ENCODE data around the gene GOLGA6D.
"Not testable (repeated sequence)": the region's sequence is repeated elsewhere in the genome, so short reads cannot be mapped to it uniquely, and the experiment has no call there.

GOLGA6D gene, protein sequence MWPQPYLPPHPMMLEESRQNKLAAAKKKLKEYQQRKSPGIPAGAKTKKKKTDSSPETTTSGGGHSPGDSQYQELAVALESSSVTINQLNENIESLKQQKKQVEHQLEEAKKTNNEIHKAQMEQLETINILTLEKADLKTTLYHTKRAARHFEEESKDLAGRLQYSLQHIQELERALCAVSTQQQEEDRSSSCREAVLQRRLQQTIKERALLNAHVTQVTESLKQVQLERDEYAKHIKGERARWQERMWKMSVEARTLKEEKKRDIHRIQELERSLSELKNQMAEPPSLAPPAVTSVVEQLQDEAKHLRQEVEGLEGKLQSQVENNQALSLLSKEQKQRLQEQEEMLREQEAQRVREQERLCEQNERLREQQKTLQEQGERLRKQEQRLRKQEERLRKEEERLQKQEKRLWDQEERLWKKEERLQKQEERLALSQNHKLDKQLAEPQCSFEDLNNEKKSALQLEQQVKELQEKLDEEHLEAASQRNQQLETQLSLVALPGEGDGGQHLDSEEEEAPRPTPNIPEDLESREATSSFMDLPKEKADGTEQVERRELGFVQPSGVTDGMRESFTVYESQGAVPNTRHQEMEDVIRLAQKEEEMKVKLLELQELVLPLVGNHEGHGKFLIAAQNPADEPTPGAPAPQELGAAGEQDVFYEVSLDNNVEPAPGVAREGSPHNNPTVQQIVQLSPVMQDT

DNA sequence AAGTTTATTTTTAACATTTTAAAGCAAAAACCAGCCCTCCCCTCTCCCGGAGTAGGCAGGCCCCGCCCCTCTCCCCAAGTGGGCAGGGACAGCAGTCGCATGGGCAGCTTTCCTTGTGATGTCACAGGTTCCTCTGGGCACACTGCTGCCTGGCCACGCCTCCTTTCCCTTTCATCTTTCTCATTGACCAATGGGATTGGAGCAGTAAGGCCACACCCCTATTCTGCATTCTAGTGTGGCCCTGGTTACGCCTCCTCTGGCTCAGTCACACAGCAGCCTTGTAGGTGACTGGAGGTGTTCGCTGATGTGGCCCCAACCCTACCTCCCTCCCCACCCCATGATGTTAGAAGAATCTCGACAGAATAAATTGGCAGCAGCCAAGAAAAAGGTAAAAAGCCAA is at the start of gene GOLGA6D:
GOLGA6D (plus strand) TSS at position 264 of the 400 bp plus-strand sequence; CDS start at position 305, 41 bp downstream.
- not testable (repeated sequence) for DNase-seq (ENCODE audit: low spot score)

DNA sequence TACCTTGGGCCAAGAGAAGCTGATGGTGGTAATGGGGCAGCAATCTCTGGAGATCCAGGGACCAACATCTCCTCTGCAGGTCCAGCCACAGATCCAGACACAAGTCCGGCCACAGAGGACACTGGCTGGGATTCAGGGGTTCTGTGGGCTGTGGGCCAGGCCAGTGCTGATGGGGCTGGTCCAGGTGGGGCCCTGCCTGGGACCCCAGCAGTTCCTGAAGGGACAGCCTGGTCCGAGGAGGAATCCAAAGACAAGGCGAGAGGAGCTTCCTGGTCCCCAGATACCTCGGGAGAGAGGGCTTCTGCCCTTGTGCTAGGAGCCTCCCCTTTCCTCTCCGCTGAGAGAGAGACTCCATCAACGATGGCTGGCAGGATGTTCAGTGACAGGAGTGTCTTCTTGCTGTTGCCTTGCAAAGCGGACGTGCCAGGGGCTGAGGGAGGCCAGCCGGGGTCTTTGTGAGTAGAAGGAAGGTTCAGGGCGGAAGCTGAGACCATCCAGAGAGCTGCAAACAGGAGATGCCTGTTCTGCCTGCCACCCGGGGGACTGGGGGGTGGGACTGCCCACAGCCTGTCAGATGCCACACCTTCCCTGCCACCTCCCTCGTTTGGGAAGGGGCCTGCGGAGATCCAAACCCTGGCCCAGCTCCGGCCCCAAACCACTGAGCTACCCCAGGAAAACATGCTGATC is 49.0 kb upstream of the GOLGA6D start:
- peak; percentile 4 for DNase-seq (ENCODE audit: low spot score)
- TF ChIP-seq, protein P1, sequence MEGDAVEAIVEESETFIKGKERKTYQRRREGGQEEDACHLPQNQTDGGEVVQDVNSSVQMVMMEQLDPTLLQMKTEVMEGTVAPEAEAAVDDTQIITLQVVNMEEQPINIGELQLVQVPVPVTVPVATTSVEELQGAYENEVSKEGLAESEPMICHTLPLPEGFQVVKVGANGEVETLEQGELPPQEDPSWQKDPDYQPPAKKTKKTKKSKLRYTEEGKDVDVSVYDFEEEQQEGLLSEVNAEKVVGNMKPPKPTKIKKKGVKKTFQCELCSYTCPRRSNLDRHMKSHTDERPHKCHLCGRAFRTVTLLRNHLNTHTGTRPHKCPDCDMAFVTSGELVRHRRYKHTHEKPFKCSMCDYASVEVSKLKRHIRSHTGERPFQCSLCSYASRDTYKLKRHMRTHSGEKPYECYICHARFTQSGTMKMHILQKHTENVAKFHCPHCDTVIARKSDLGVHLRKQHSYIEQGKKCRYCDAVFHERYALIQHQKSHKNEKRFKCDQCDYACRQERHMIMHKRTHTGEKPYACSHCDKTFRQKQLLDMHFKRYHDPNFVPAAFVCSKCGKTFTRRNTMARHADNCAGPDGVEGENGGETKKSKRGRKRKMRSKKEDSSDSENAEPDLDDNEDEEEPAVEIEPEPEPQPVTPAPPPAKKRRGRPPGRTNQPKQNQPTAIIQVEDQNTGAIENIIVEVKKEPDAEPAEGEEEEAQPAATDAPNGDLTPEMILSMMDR (IDR thresholded peaks at IDR 0.05; ENCODE audit: extremely low read depth, missing control alignments) = no peak

DNA sequence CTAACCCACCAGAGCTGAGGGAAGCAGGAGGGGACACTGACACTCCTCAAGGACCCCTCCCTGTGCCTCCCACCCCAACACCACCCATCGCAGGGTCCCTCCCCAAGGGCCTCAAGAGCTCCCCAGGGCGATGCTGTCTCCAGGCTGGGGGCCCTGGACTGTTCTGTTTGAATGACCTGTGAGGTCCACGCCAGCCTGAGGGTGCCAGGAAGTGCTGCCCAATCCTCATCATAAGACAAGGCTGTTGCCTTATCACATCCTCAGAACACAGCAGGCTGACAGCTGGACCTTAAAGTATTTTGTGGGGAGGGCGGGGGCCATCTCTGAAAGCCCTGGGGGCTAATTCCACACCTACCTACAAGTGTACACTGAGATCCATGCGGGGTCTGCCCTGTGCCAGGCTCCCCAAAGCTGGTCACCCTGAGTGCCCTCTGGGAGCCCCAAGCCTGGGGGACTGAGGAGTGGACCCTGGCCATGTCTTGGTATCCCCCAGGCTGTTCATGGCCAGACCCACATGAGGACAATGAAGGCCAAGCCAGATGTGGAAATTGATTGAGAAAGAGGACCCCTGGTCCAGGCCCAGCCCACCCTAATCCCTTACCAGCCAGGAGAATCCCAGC is 48.3 kb upstream of the GOLGA6D start:
- no peak for DNase-seq (ENCODE audit: low spot score)
- TF ChIP-seq, protein P1 (IDR thresholded peaks at IDR 0.05; ENCODE audit: extremely low read depth, missing control alignments) = no peak

DNA sequence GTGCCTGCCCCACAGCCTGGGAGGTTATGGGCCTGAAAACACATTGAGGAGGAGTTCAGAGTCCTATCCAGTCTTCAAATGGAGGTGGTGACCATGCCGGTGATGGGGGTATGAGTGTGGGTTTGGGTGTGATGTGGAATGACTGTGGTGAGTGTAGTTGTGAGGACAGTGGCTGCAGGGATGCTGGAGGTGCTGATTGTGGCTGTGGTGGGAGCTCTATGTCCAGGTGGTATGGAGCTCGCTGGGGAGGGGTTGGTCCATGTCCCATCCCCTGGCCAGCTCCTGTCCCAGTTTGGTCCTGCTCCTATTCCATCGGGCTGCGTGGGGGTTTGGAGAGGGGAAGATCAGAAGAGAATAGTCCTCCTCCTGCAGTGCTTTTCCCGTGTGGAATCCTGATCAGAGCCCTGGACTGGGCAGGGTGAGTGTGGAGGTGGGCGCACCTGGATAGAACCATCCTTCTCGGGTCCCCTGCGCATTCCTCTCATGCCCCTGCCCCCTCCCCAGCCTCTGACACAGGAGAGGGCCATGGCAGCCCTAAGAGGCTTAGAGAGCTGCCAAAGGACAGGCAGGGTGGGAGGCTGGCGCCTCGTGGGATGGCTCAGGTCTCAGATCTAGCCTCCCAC is 47.5 kb upstream of the GOLGA6D start:
- TF ChIP-seq, protein P1 (IDR thresholded peaks at IDR 0.05; ENCODE audit: extremely low read depth, missing control alignments) = no peak
- peak; percentile 6 for DNase-seq (ENCODE audit: low spot score)

DNA sequence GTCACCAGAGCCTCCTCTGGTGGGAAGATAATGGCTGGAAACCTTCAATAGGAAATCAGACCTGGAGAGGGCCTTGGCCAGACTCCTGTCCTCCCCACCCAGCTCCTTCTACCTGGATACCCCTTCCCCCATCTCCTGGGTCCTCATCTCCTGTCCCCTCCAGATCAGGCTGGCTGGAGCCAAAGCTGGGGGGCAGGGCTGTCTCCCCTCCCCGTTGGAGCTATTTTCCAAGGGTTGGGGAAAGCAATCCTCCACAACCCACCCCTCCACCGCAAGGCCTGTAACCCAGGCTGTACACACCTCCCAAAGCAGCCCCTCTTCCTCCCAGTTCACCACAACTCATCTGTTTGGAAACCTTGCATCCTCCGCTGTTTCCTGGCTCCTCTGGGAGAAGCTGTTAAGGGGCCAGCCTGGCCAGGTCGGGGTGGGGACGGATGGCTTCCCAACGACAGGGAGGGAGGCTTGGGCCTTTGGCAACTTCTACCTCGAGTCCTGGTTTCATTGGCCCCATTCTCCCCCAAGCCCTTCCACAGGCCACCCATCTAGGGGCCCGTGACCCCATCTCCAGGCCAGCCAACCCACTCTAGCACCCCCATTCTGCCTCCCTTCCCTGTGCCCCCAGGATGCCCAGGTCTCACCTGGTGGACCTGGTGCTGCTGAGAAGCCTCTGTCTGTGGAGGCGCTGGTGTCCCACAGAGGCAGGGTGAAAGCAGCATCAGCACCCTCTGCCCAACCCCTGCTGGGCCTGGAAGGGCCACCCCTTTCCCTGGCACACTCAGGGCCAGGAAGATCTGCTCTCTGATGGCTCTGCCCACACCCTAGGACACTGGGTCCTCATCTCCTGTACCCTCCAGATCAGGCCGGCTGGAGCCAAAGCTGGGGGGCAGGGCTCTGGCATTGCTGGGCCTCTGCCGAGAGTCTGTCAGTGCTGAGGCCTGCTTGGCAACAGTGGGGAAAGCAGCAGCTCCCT is 46.6 kb upstream of the GOLGA6D start:
- TF ChIP-seq, protein P1 (IDR thresholded peaks at IDR 0.05; ENCODE audit: extremely low read depth, missing control alignments) = no peak
- DNase-seq (ENCODE audit: low spot score) = peak; percentile 4

DNA sequence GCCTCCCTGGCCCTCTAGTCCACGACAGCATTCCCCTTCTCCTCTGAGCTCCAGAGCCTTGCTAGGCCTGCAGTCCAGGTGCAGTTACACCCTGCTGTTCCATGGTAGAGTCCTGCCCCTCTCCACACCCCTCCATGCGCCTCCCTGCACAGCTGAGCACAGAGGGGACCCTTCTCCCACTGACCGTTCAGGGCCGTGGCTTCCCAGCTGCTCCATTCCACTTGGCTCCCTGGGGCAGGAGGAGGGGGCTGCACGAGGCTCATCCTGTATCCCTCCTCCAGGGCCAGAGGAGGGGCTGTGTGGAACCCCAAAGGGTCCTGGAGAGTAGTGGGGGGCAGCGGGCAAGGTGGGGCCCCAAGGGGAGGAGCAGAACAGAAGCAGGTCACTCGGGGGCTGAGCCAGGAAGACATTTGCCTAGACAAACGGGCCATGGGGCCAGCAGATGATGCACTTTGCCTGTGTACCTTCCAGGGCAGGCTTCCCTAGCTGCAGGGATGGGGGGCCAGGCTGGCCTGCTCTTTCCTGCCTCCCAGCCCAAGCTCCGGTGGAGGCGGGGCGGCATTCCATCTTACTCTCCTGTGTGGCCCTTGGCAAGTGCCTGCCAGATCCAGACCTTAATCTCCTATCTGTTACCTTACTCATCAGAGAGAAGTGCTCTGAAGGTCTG is 45.2 kb upstream of the GOLGA6D start:
- DNase-seq (ENCODE audit: low spot score) = peak; percentile 3
- TF ChIP-seq, protein P1 (IDR thresholded peaks at IDR 0.05; ENCODE audit: extremely low read depth, missing control alignments) = no peak
